Measurements from ENCODE around the gene GON7. TPM values are rescaled to one million over a fixed set of nuclear protein-coding genes. Genes with fewer than 3 reads are reported as not detected.
A peak's percentile ranks its signal among the peaks of the same experiment; 100 is the strongest.
"Not testable (repeated sequence)": the region's sequence is repeated elsewhere in the genome, so short reads cannot be mapped to it uniquely, and the experiment has no call there.

The GON7 gene
- total RNA-seq, 1 donor from 2014 or later = 5.3 TPM

- peak within 1 kb of the TSS; percentile 85 for H3K4me3 Mint-ChIP-seq (ENCODE audit: unreplicated experiment)
- peaks cover 33% of the 10 kb centered on the region for H3K4me1 Mint-ChIP-seq (ENCODE audit: low read depth)
- H3K36me3 Mint-ChIP-seq (ENCODE audit: low read depth) = peaks cover 5% of the 10 kb centered on the region
- peak within 1 kb of the TSS; percentile 97 for H3K27ac Mint-ChIP-seq (ENCODE audit: unreplicated experiment)
- H3K9me3 Mint-ChIP-seq (ENCODE audit: low read depth) = no peaks in the 10 kb centered on the region
- peak; percentile 94 for DNase-seq (ENCODE audit: low spot score)
- no peaks in the 10 kb centered on the region for H3K27me3 Mint-ChIP-seq (ENCODE audit: low read depth)
- TF ChIP-seq CTCF (IDR thresholded peaks at IDR 0.05) = peak; percentile 61
Observed at GRCh38 chr14:93184391-93185348, 22.2 kb downstream of the GON7 start, which contains the start of the genes LYSET and MOAP1. Gene LYSET (plus strand): TSS chr14:93185317. CDS start chr14:93185406, 89 bp downstream. Gene MOAP1 (minus strand): TSS chr14:93184897. CDS start chr14:93184242, 655 bp downstream.

DNA sequence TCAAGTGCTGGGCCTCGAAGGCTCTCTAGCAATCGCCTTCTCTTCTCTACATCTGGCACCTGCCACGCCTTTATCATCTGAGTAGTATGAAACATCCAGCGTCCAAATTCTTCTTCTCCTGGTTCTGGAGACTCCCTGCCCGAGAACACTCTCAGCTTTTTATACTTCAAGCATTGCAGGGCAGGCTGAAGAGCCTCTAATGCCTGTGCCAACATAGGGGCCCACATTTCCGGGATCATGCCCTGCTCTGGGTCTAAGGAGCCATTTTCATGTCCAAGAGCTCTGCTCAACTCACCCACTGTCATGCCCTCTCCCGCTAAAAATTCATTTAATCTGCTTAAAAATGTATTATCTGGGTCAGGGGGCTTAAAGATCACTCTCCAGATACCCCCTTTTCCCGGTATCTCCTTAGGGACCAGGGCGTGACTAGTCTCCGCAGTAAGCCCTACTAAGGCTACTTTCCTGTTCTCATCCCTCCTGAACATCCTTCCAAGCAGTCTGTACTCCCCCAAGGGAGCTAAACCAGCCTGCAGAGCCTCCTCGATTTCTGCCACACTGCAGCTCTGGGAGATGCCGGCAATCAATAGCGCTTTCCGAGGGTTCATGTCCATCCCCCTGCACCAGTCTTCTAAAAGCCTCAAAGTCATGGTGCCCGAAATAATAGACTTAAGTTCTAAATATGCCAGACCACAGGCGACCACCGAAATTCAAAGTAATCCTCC is 23.1 kb downstream of the GON7 start:
- Mint-ChIP-seq H3K4me1 (ENCODE audit: low read depth) (peaks cover 33% of the 10 kb centered on the region), H3K36me3 (ENCODE audit: low read depth) (peaks cover 5% of the 10 kb centered on the region), H3K4me3 (ENCODE audit: unreplicated experiment) (peak overlapping the region; percentile 83), H3K27me3 (ENCODE audit: low read depth) (no peaks in the 10 kb centered on the region), H3K9me3 (ENCODE audit: low read depth) (no peaks in the 10 kb centered on the region), H3K27ac (ENCODE audit: unreplicated experiment) (peak overlapping the region; percentile 36)
- TF ChIP-seq CTCF (IDR thresholded peaks at IDR 0.05) = no peak
- no peak for DNase-seq (ENCODE audit: low spot score)

DNA sequence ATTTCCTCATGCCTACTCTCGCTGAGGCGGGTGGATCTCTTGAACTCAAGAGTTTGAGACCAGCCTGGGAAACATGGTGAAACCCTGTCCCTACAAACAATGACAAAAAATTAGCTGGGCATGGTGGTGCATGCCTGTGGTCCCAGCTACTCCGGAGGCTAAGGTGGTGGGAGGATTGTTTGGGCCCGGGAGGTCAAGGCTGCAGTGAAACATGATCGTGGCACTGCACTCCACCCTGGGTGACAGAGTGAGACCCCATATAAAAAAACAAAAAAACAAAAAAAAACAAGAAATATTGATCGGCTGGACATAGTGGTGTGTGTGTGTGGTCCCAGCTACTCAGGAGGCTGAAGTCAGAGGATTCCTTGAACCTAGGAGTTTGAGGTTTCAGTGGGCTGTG is 31.4 kb downstream of the GON7 start:
- H3K27ac Mint-ChIP-seq (ENCODE audit: unreplicated experiment) = no peak overlapping the region
- no peak overlapping the region for H3K4me3 Mint-ChIP-seq (ENCODE audit: unreplicated experiment)
- H3K4me1 Mint-ChIP-seq (ENCODE audit: low read depth) = no peaks in the 10 kb centered on the region

DNA sequence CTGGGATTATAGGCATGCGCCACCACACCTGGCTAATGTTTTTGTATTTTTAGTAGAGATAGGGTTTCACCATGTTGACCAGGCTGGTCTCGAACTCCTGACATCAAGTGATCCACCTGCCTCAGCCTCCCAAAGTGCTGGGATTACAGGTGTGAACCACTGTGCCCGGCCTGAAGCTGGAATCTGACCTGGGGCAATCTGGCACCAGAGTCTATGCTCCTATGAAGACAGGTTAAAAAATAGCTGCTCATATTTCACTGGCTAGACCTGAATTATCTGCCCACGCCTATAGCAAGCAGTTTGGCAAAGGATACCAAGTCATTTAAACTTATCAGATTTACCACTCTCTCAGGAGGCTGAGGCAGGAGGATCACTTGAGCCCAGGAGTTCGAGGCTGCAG is 32.1 kb downstream of the GON7 start:
- H3K27me3 Mint-ChIP-seq (ENCODE audit: low read depth); H3K9me3 Mint-ChIP-seq (ENCODE audit: low read depth); H3K4me1 Mint-ChIP-seq (ENCODE audit: low read depth); H3K27ac Mint-ChIP-seq (ENCODE audit: unreplicated experiment); H3K4me3 Mint-ChIP-seq (ENCODE audit: unreplicated experiment); H3K36me3 Mint-ChIP-seq (ENCODE audit: low read depth): not testable (repeated sequence)
- peak; percentile 24 for DNase-seq (ENCODE audit: low spot score)

More for the DNA sequence above, 31.4 kb downstream of the GON7 start:
- Mint-ChIP-seq H3K9me3 (ENCODE audit: low read depth) (no peaks in the 10 kb centered on the region), H3K36me3 (ENCODE audit: low read depth) (no peaks in the 10 kb centered on the region), H3K27me3 (ENCODE audit: low read depth) (peaks cover 6% of the 10 kb centered on the region)
- no peak for TF ChIP-seq CTCF (IDR thresholded peaks at IDR 0.05)
- DNase-seq (ENCODE audit: low spot score) = peak; percentile 43

- H3K27me3 Mint-ChIP-seq (ENCODE audit: low read depth) = peaks cover 7% of the 10 kb centered on the region
- H3K27ac Mint-ChIP-seq (ENCODE audit: unreplicated experiment) = peak overlapping the region; percentile 45
Observed at GRCh38 chr14:93173943-93174395, 32.9 kb downstream of the GON7 start.

More at GRCh38 chr14:93173943-93174395, 32.9 kb downstream of the GON7 start:
- Mint-ChIP-seq H3K4me1 (ENCODE audit: low read depth) (no peaks in the 10 kb centered on the region), H3K36me3 (ENCODE audit: low read depth) (no peaks in the 10 kb centered on the region), H3K4me3 (ENCODE audit: unreplicated experiment) (no peak overlapping the region), H3K9me3 (ENCODE audit: low read depth) (no peaks in the 10 kb centered on the region)
- peak; percentile 39 for DNase-seq (ENCODE audit: low spot score)
- no peak for TF ChIP-seq CTCF (IDR thresholded peaks at IDR 0.05)

Data from chondrocyte (in vitro differentiated cells).